C4-2B (cell line): ENCODE results near the gene B4GALT4.

Source experiments
- CTCF ChIP-seq: fragments of 450-650 bp; conservative IDR thresholded peaks from 2 replicates; pipeline ENCODE4 v1.5.1; 2017; ENCODE audit warnings: mild to moderate bottlenecking
- ZFX ChIP-seq: fragments of 450-650 bp; IDR thresholded peaks from 2 replicates; pipeline ENCODE4 v1.6.1; 2017

- TF ChIP-seq CTCF (no peak), ZFX (no peak)
Measured at GRCh38 chr3:119259821-119260220, 19.1 kb upstream of the B4GALT4 start.
